GM12878 (cell line): Measurements from ENCODE around the gene SGK2. TPM values are rescaled to one million over a fixed set of nuclear protein-coding genes. Genes with fewer than 3 reads are reported as not detected.

Experiments used
- ATAC-seq: fragments of 200-7000 bp; cut with Tn5 transposase; 3 replicates; pipeline ENCODE4 v1.9.1; 2020; ENCODE audit warnings: mild to moderate bottlenecking, moderate library complexity
- BruUV-seq: library from RNA; stranded (reverse); fragments of 400-500 nt; replicated peaks from 2 replicates; lab custom pipeline; 2021; lab: Mats Ljungman, UMichigan
- CTCF ChIA-PET: fragments of 300-600 bp; sonication (Branson Sonifier 250); formaldehyde crosslinking; extraction: SDS; loops from one replicate; lab custom pipeline; 2021; ENCODE audit warnings: inconsistent platforms; lab: Yijun Ruan, JAX
- POLR2A ChIA-PET: fragments of 350-600 bp; formaldehyde crosslinking; extraction: SDS; loops from one replicate; lab custom pipeline; 2021; ENCODE audit warnings: inconsistent platforms; lab: Charles Lee
- RAD21 ChIA-PET: fragments of 300-600 bp; sonication (Branson Sonifier 250); formaldehyde crosslinking; loops from one replicate; lab custom pipeline; 2023; ENCODE audit warnings: antibody characterized with exemption; ENCODE audit not compliant: unreplicated experiment; lab: Charles Lee
- SMC1A ChIA-PET: fragments of 300-600 bp; sonication (Branson Sonifier 250); formaldehyde crosslinking; loops from one replicate; lab custom pipeline; 2023; ENCODE audit not compliant: unreplicated experiment, uncharacterized antibody; lab: Charles Lee
- DNase-seq: peaks from one replicate; pipeline ENCODE4 v3.0.0-alpha.2; 2011; ENCODE audit warnings: low read depth, low spot score
- FAIRE-seq: peaks from 3 replicates; lab custom pipeline; 2011; peaks lifted over from hg19 to GRCh38; lab: Jason Lieb, UNC
- H2AFZ ChIP-seq: 2 replicates; pipeline ENCODE4 v1.6.0; 2011; ENCODE audit warnings: low read depth, low read length, control low read depth; ENCODE audit not compliant: control insufficient read depth
- H3K27ac ChIP-seq: 2 replicates; pipeline ENCODE4 v1.5.1; 2011; ENCODE audit warnings: control low read depth; ENCODE audit not compliant: control insufficient read depth, insufficient read depth
- H3K27me3 ChIP-seq, 2 experiments: replicated peaks in 1 of 2; 2 replicates each; pipeline versions ENCODE4 v1.6.0 to v1.6.1; 2011; ENCODE audit warnings: low read length in 1 of 2; ENCODE audit not compliant: control insufficient read depth in 2 of 2, insufficient read depth in 2 of 2
- H3K36me3 ChIP-seq, 2 experiments: 2 replicates each; pipeline ENCODE4 v1.5.1; 2011; ENCODE audit warnings: low read length in 1 of 2; ENCODE audit not compliant: control insufficient read depth in 2 of 2, insufficient read depth in 2 of 2
- H3K4me1 ChIP-seq: 2 replicates; pipeline ENCODE4 v1.6.1; 2011; ENCODE audit warnings: mild to moderate bottlenecking, low read length, moderate library complexity, mixed read lengths; ENCODE audit not compliant: control insufficient read depth, insufficient read depth
- H3K4me2 ChIP-seq: 2 replicates; pipeline ENCODE4 v1.6.0; 2011; ENCODE audit warnings: control low read depth; ENCODE audit not compliant: control insufficient read depth, insufficient read depth
- H3K4me3 ChIP-seq: fragments of 200-600 bp; sonication (generic); 2 replicates; pipeline ENCODE4 v1.5.1; 2016
- H3K79me2 ChIP-seq: 2 replicates; pipeline ENCODE4 v1.6.0; 2011; ENCODE audit warnings: low read length; ENCODE audit not compliant: control insufficient read depth, insufficient read depth
- H3K9ac ChIP-seq: 2 replicates; pipeline ENCODE4 v1.8.0; 2011; ENCODE audit warnings: low read length, control low read depth, mixed read lengths; ENCODE audit not compliant: control insufficient read depth, insufficient read depth
- H3K9me3 ChIP-seq: replicated peaks from 3 replicates; pipeline ENCODE4 v1.5.1; 2011; ENCODE audit warnings: mild to moderate bottlenecking, low read length; ENCODE audit not compliant: control insufficient read depth, insufficient read depth
- H4K20me1 ChIP-seq: 2 replicates; pipeline ENCODE4 v1.6.0; 2011; ENCODE audit not compliant: control insufficient read depth, insufficient read depth
- BMI1 ChIP-seq: fragments of 450-650 bp; IDR thresholded peaks from 2 replicates; pipeline ENCODE4 v1.6.1; 2016; ENCODE audit warnings: mild to moderate bottlenecking, moderate library complexity, borderline replicate concordance
- CBX5 ChIP-seq: sonication (generic); IDR thresholded peaks from 2 replicates; pipeline ENCODE4 v1.6.1; 2016; ENCODE audit warnings: low read depth, moderate library complexity, mild to moderate bottlenecking, inconsistent platforms
- GABPA ChIP-seq: IDR thresholded peaks from 2 replicates; pipeline ENCODE4 v1.6.1; 2014; ENCODE audit warnings: antibody characterized with exemption, low read depth, mild to moderate bottlenecking, inconsistent platforms
- GATAD2B ChIP-seq: fragments of 450-650 bp; conservative IDR thresholded peaks from 2 replicates; pipeline ENCODE4 v1.6.1; 2017; ENCODE audit warnings: low read depth, mild to moderate bottlenecking, moderate library complexity
- IKZF1 ChIP-seq: fragments of 450-650 bp; conservative IDR thresholded peaks from 2 replicates; pipeline ENCODE4 v1.6.1; 2017; ENCODE audit warnings: antibody characterized with exemption, mild to moderate bottlenecking
- MEF2A ChIP-seq: IDR thresholded peaks from 2 replicates; pipeline ENCODE4 v1.6.1; 2011; ENCODE audit warnings: low read depth, mild to moderate bottlenecking, low read length, moderate library complexity; ENCODE audit not compliant: insufficient read depth
- MYC ChIP-seq: IDR thresholded peaks from 2 replicates; pipeline ENCODE4 v1.6.1; 2011; ENCODE audit warnings: mild to moderate bottlenecking, low read length, moderate library complexity, inconsistent platforms; ENCODE audit not compliant: insufficient read depth, insufficient replicate concordance, insufficient read length, severe bottlenecking
- NFXL1 ChIP-seq: fragments of 450-650 bp; IDR thresholded peaks from 2 replicates; pipeline ENCODE4 v1.6.1; 2017; ENCODE audit warnings: antibody characterized with exemption, mild to moderate bottlenecking, borderline replicate concordance
- PML ChIP-seq: IDR thresholded peaks from 2 replicates; pipeline ENCODE4 v1.6.1; 2012; ENCODE audit warnings: low read length, inconsistent platforms
- RAD51 ChIP-seq: fragments of 450-650 bp; IDR thresholded peaks from 2 replicates; pipeline ENCODE4 v1.6.1; 2016; ENCODE audit warnings: moderate library complexity, mild to moderate bottlenecking, inconsistent platforms
- SMAD5 ChIP-seq: IDR thresholded peaks from 2 replicates; pipeline ENCODE4 v1.6.1; 2016; ENCODE audit warnings: antibody characterized with exemption, low read depth
- SP1 ChIP-seq: IDR thresholded peaks from one replicate; pipeline ENCODE4 v1.6.1; 2011; ENCODE audit warnings: low read depth, low read length
- WRNIP1 ChIP-seq: IDR thresholded peaks from 2 replicates; pipeline ENCODE4 v1.6.1; 2011; ENCODE audit warnings: low read depth, low read length, improper control_type of control experiment, borderline replicate concordance
- ZNF274 ChIP-seq: IDR thresholded peaks from one replicate; pipeline ENCODE4 v1.8.0; 2011; ENCODE audit not compliant: insufficient read length, insufficient read depth
- WGBS: methylation state at CpG from one replicate; pipeline ENCODE4 v1.1.6; 2016; ENCODE audit warnings: low lambda C conversion rate; ENCODE audit not compliant: insufficient replicate concordance, insufficient coverage; ENCODE audit errors: missing lambda C conversion rate; 5-methylcytosine and 5-hydroxymethylcytosine counted together
- in situ Hi-C: fragments of 300-500 bp; cut with MboI; formaldehyde crosslinking; loops from 9 replicates; pipeline ENCODE4 v1.14.3; 2018; ENCODE audit warnings: mixed read lengths
- intact Hi-C: fragments of 100-400 bp; cut with micrococcal nuclease; formaldehyde crosslinking; loops from one replicate; pipeline ENCODE4 v1.14.2; 2022; ENCODE audit not compliant: unreplicated experiment
- polyA plus RNA-seq, 11 experiments: library from polyadenylated mRNA; depleted of rRNA in 4 of 11; unstranded in 6 of 11; stranded (reverse) in 5 of 11; fragments of >200 nt; fragmentation: Nextera tagmentation in 4 of 11; fragmentation: Illumina TruSeq in 1 of 11; extraction: Ambion mirVana in 4 of 11; extraction: Trizol in 1 of 11; gene quantifications; 1 replicate in 1 of 11; 2 replicates in 10 of 11; pipeline versions ENCODE4 v1.2.1 to v1.2.3, GENCODE V29; 2011 to 2016; ENCODE audit warnings: inconsistent platforms in 2 of 11, missing spikeins in 2 of 11, low read depth in 1 of 11
- total RNA-seq, 4 experiments: library from RNA; depleted of rRNA in 3 of 4; stranded (reverse); fragments of >200 nt in 3 of 4; fragmentation: Illumina TruSeq in 1 of 4; extraction: Trizol in 1 of 4; gene quantifications; 2 replicates each; pipeline versions ENCODE4 v1.2.1 to v1.2.3, GENCODE V29; 2013 to 2021
- TF ChIP-seq, protein P1 (sequence below): fragments of 450-650 bp; IDR thresholded peaks from 2 replicates; pipeline ENCODE4 v1.6.1; 2017; ENCODE audit warnings: mild to moderate bottlenecking, low read depth, inconsistent platforms; ENCODE audit not compliant: poor library complexity, severe bottlenecking

Gene SGK2
- total and polyA plus RNA-seq, 10 of the 15 experiments (the other 5 are each of a cell fraction or from before 2014, with no cell fraction given), result 0.04 to 0.96 (median 0.22) TPM; not detected in 3

- SMC1A ChIA-PET, result no interaction called here
- intact Hi-C loops (no loop called here), in situ Hi-C loops (no loop called here)
- no peak overlapping the region for H3K4me3 ChIP-seq
- DNase-seq (no peak), FAIRE-seq (no peak), ATAC-seq (no peak)
- H3K4me2 ChIP-seq, result no peak overlapping the region
- POLR2A ChIA-PET, result no interaction called here
- no peaks in the 10 kb centered on the region for H3K36me3 ChIP-seq
- no peak overlapping the region for H2AFZ ChIP-seq
- no peak for TF ChIP-seq MYC
- TF ChIP-seq SMAD5, result no peak
- no peak for TF ChIP-seq MEF2A
- no peak for TF ChIP-seq PML
- TF ChIP-seq GATAD2B, result no peak
- TF ChIP-seq CBX5, result no peak
- TF ChIP-seq NFXL1, result no peak
- no peak for TF ChIP-seq GABPA
- TF ChIP-seq RAD51, result no peak
- TF ChIP-seq WRNIP1, result no peak
- no peak for TF ChIP-seq BMI1
- TF ChIP-seq IKZF1, result no peak
- no peak for TF ChIP-seq SP1
- TF ChIP-seq, protein P1, sequence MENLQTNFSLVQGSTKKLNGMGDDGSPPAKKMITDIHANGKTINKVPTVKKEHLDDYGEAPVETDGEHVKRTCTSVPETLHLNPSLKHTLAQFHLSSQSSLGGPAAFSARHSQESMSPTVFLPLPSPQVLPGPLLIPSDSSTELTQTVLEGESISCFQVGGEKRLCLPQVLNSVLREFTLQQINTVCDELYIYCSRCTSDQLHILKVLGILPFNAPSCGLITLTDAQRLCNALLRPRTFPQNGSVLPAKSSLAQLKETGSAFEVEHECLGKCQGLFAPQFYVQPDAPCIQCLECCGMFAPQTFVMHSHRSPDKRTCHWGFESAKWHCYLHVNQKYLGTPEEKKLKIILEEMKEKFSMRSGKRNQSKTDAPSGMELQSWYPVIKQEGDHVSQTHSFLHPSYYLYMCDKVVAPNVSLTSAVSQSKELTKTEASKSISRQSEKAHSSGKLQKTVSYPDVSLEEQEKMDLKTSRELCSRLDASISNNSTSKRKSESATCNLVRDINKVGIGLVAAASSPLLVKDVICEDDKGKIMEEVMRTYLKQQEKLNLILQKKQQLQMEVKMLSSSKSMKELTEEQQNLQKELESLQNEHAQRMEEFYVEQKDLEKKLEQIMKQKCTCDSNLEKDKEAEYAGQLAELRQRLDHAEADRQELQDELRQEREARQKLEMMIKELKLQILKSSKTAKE, result no peak
- no peak for TF ChIP-seq ZNF274
- no peaks in the 10 kb centered on the region for H3K79me2 ChIP-seq
- H3K27ac ChIP-seq, result no peak overlapping the region
- no peaks in the 10 kb centered on the region for H3K27me3 ChIP-seq
- no peaks in the 10 kb centered on the region for H4K20me1 ChIP-seq
- no TSS peak for BruUV-seq
- RAD21 ChIA-PET, result no interaction called here
- no peaks in the 10 kb centered on the region for H3K4me1 ChIP-seq
- H3K9me3 ChIP-seq, result no peaks in the 10 kb centered on the region
- no peak overlapping the region for H3K9ac ChIP-seq
- 37% methylated on average over 8 of the region's 8 CpGs for WGBS
- CTCF ChIA-PET, result interaction anchor here (2.2 kb wide), 1 partner anchor 10 kb away, joined by 8 read pairs; no protein-coding TSS in a partner anchor
These were observed 30.5 kb upstream of the SGK2 start for GRCh38 chr20:43528258-43528875.
